Parathyroid adenoma (tissue), 2 donors: ENCODE results near the gene CNOT10.

Experiments
- H2AFZ ChIP-seq: fragments of 300-600 bp; sonication (generic); one replicate; pipeline ENCODE4 v1.7.0; 2017; ENCODE audit warnings: antibody characterized with exemption, mild to moderate bottlenecking
- H3K27ac ChIP-seq: fragments of 300-600 bp; sonication (generic); one replicate; pipeline ENCODE4 v1.7.0; 2017
- H3K27me3 ChIP-seq: fragments of 300-600 bp; sonication (generic); one replicate; pipeline ENCODE4 v1.7.0; 2017; ENCODE audit warnings: low read length; ENCODE audit not compliant: control insufficient read depth, insufficient read depth
- H3K36me3 ChIP-seq: fragments of 300-600 bp; sonication (generic); one replicate; pipeline ENCODE4 v1.7.0; 2017; ENCODE audit warnings: low read length; ENCODE audit not compliant: control insufficient read depth, insufficient read depth
- H3K4me1 ChIP-seq: fragments of 300-600 bp; sonication (generic); one replicate; pipeline ENCODE4 v1.7.0; 2017; ENCODE audit warnings: control low read depth
- H3K4me2 ChIP-seq: fragments of 300-600 bp; sonication (generic); one replicate; pipeline ENCODE4 v1.7.0; 2017; ENCODE audit warnings: low read length
- H3K4me3 ChIP-seq: fragments of 300-600 bp; sonication (generic); one replicate; pipeline ENCODE4 v1.7.0; 2017; ENCODE audit warnings: low read depth, low read length
- H3K79me2 ChIP-seq: fragments of 300-600 bp; sonication (generic); one replicate; pipeline ENCODE4 v1.7.0; 2017; ENCODE audit warnings: control low read depth
- H3K9ac ChIP-seq: fragments of 300-600 bp; sonication (generic); one replicate; pipeline ENCODE4 v1.7.0; 2017; ENCODE audit warnings: mild to moderate bottlenecking
- H3K9me3 ChIP-seq: fragments of 300-600 bp; sonication (generic); one replicate; pipeline ENCODE4 v1.7.0; 2017; ENCODE audit warnings: low read length; ENCODE audit not compliant: control insufficient read depth
- TF ChIP-seq, protein P1 (sequence below): fragments of 300-600 bp; sonication (generic); IDR thresholded peaks from one replicate; pipeline ENCODE4 v1.7.0; 2017; ENCODE audit warnings: antibody characterized with exemption, mild to moderate bottlenecking
- donor health status: primary hyperparathyroidism.

CNOT10 gene, protein sequence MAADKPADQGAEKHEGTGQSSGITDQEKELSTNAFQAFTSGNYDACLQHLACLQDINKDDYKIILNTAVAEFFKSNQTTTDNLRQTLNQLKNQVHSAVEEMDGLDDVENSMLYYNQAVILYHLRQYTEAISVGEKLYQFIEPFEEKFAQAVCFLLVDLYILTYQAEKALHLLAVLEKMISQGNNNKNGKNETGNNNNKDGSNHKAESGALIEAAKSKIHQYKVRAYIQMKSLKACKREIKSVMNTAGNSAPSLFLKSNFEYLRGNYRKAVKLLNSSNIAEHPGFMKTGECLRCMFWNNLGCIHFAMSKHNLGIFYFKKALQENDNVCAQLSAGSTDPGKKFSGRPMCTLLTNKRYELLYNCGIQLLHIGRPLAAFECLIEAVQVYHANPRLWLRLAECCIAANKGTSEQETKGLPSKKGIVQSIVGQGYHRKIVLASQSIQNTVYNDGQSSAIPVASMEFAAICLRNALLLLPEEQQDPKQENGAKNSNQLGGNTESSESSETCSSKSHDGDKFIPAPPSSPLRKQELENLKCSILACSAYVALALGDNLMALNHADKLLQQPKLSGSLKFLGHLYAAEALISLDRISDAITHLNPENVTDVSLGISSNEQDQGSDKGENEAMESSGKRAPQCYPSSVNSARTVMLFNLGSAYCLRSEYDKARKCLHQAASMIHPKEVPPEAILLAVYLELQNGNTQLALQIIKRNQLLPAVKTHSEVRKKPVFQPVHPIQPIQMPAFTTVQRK

GRCh38 chr3:32684800-32685542, at the start of gene CNOT10:
TSS of gene CNOT10 (plus strand) at chr3:32685188. CDS start at chr3:32685461, 273 bp downstream.
- peak within 1 kb of the TSS; percentile 34 for H3K9ac ChIP-seq
- peaks cover 5% of the 10 kb centered on the region for H3K4me1 ChIP-seq
- peak within 1 kb of the TSS; percentile 91 for H2AFZ ChIP-seq
- peak within 1 kb of the TSS; percentile 77 for H3K4me2 ChIP-seq
- peaks cover 18% of the 10 kb centered on the region for H3K79me2 ChIP-seq
- peak within 1 kb of the TSS; percentile 66 for H3K4me3 ChIP-seq
- no peaks in the 10 kb centered on the region for H3K36me3 ChIP-seq
- TF ChIP-seq, protein P1, sequence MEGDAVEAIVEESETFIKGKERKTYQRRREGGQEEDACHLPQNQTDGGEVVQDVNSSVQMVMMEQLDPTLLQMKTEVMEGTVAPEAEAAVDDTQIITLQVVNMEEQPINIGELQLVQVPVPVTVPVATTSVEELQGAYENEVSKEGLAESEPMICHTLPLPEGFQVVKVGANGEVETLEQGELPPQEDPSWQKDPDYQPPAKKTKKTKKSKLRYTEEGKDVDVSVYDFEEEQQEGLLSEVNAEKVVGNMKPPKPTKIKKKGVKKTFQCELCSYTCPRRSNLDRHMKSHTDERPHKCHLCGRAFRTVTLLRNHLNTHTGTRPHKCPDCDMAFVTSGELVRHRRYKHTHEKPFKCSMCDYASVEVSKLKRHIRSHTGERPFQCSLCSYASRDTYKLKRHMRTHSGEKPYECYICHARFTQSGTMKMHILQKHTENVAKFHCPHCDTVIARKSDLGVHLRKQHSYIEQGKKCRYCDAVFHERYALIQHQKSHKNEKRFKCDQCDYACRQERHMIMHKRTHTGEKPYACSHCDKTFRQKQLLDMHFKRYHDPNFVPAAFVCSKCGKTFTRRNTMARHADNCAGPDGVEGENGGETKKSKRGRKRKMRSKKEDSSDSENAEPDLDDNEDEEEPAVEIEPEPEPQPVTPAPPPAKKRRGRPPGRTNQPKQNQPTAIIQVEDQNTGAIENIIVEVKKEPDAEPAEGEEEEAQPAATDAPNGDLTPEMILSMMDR: peak; percentile 23
- peak within 1 kb of the TSS; percentile 79 for H3K27ac ChIP-seq
- no peaks in the 10 kb centered on the region for H3K27me3 ChIP-seq
- no peaks in the 10 kb centered on the region for H3K9me3 ChIP-seq

DNA sequence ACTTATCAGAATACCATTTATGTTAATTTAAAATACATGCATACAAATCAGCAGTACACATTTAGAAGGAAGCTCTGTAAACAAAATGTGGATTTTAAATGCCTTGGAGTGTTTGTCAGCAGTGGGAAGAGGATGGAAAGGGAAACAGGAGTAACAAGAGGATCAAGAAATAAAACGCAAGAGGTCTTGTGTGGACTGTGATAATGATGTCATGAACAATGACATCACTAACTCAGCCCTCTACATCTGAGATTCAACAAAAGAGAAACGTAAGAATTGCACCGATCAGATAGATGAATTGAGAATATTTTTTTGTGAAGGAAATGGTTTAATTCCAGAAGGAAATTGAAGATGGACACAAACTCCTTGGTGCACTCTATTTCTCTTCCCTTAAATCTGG, 44.0 kb upstream of the CNOT10 start:
- H3K9ac ChIP-seq: no peak overlapping the region
- H3K79me2 ChIP-seq: no peaks in the 10 kb centered on the region
- H3K36me3 ChIP-seq: no peaks in the 10 kb centered on the region
- H3K9me3 ChIP-seq: no peaks in the 10 kb centered on the region
- H3K4me1 ChIP-seq: no peaks in the 10 kb centered on the region
- no peak overlapping the region for H3K4me2 ChIP-seq
- H3K4me3 ChIP-seq: no peak overlapping the region
- H2AFZ ChIP-seq: no peak overlapping the region
- no peak overlapping the region for H3K27ac ChIP-seq
- H3K27me3 ChIP-seq: no peaks in the 10 kb centered on the region
- TF ChIP-seq, protein P1: no peak

DNA sequence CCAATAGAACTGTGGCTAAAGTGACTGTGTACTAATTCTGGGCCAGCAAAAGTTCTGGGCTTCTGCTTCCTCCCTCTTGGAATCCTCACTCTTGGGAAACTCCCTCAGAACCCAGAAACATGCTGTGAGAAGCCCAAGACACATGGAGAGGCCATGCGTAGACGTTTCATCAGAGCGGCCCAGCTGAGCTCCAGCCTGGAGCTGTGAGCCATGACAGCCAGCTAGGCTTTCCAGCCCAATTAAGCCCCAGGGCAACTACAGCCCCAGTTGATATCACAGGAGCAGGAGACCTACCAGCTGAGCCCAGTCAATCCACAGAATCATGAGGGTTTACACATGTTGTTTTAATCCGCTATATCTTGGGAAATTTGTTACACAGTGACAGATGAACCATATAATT, 43.6 kb upstream of the CNOT10 start:
- H3K27ac ChIP-seq: no peak overlapping the region
- H3K9ac ChIP-seq: no peak overlapping the region
- H3K79me2 ChIP-seq: no peaks in the 10 kb centered on the region
- no peaks in the 10 kb centered on the region for H3K27me3 ChIP-seq
- H3K9me3 ChIP-seq: no peaks in the 10 kb centered on the region
- H3K36me3 ChIP-seq: no peaks in the 10 kb centered on the region
- no peak overlapping the region for H2AFZ ChIP-seq
- no peak overlapping the region for H3K4me2 ChIP-seq
- H3K4me3 ChIP-seq: no peak overlapping the region
- no peaks in the 10 kb centered on the region for H3K4me1 ChIP-seq
- TF ChIP-seq, protein P1: no peak

GRCh38 chr3:32643354-32643753, 41.6 kb upstream of the CNOT10 start:
- Histone ChIP-seq H3K9me3 (no peaks in the 10 kb centered on the region), H3K27ac (no peak overlapping the region), H3K36me3 (no peaks in the 10 kb centered on the region), H3K4me1 (no peaks in the 10 kb centered on the region), H3K79me2 (no peaks in the 10 kb centered on the region), H3K4me3 (no peak overlapping the region), H2AFZ (no peak overlapping the region), H3K9ac (no peak overlapping the region), H3K4me2 (no peak overlapping the region), H3K27me3 (no peaks in the 10 kb centered on the region)
- TF ChIP-seq, protein P1: no peak
